Hematopoietic multipotent progenitor cell treated with erythropoietin and hydrocortisone succinate and interleukin-3 and kit ligand, for 17 days (in vitro differentiated cells): Measurements from ENCODE around the gene RRP8.
A peak's percentile ranks its signal among the peaks of the same experiment; 100 is the strongest.

ENCODE experiments used
- DNase-seq: peaks from one replicate; pipeline ENCODE4 v3.0.0-alpha.2; 2015; ENCODE audit warnings: low spot score

Gene RRP8

GRCh38 chr11:6567371-6567745 lies 36.1 kb downstream of the RRP8 start:
- no peak for DNase-seq

GRCh38 chr11:6566704-6567370 lies 36.6 kb downstream of the RRP8 start:
- no peak for DNase-seq

- DNase-seq = peak; percentile 26
These were observed 37.3 kb downstream of the RRP8 start for GRCh38 chr11:6565988-6566703.

- DNase-seq = peak; percentile 10
These were observed 38.1 kb downstream of the RRP8 start for GRCh38 chr11:6565325-6565724.

GRCh38 chr11:6563667-6564066 lies 39.7 kb downstream of the RRP8 start:
- DNase-seq = no peak

GRCh38 chr11:6563121-6563619 lies 40.2 kb downstream of the RRP8 start:
- DNase-seq = peak; percentile 71

GRCh38 chr11:6561288-6561687 lies 42.1 kb downstream of the RRP8 start:
- no peak for DNase-seq

GRCh38 chr11:6559369-6559768 lies 44.0 kb downstream of the RRP8 start:
- DNase-seq = no peak

GRCh38 chr11:6557761-6558674 lies 45.4 kb downstream of the RRP8 start:
- no peak for DNase-seq

GRCh38 chr11:6557063-6557462 lies 46.4 kb downstream of the RRP8 start:
- no peak for DNase-seq

GRCh38 chr11:6556139-6556949 lies 47.1 kb downstream of the RRP8 start:
- DNase-seq = no peak

- DNase-seq = peak; percentile 79
These were observed 48.3 kb downstream of the RRP8 start for GRCh38 chr11:6554828-6555706.

- no peak for DNase-seq
These were observed 49.8 kb downstream of the RRP8 start for GRCh38 chr11:6553634-6554033.

- no peak for DNase-seq
These were observed 54.8 kb downstream of the RRP8 start for GRCh38 chr11:6548641-6549040.

- no peak for DNase-seq
These were observed 55.3 kb downstream of the RRP8 start for GRCh38 chr11:6548121-6548520.

- DNase-seq = no peak
These were observed 56.2 kb downstream of the RRP8 start for GRCh38 chr11:6547177-6547576.

GRCh38 chr11:6546735-6547134 lies 56.7 kb downstream of the RRP8 start:
- no peak for DNase-seq

GRCh38 chr11:6545917-6546605 lies 57.4 kb downstream of the RRP8 start:
- no peak for DNase-seq
